ENCODE measurements around the gene MYLK4.

MYLK4 gene

DNA sequence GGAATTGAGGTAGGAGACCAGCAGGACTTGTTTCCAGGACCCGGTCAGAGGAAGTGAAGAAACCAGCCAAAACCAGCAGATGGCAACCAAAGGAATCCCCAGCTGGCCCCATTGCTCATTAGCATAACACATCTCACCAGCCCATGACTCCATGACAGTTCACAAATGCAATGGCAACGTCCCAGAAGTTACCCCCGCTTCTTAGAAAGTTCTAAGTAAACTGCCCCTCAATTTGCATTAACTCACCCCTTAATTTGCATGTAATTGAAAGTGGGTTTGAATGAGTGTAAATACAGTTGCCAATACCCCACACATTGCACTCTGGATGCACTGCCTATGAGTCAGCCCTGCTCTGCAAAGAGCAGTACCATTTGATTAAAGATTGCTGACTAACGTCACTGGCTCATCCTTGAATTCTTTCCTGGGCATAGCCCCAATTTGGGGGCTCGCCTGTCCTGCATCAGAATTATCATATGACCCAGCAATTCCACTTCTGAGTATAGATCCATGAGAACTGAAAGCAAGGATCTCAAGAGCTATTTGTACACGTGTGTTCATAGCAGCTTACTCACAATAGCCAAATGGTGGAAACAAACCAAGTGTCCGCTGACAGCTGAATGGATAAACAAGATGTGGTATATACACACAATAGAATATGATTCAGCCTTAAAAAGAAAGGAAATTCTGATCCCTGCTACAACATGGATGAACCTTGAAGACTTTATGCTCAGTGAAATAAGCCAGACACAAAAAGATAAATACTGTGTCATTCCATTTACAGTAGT, 36.4 kb downstream of the MYLK4 start:
- Histone ChIP-seq H3K9ac (no peak overlapping the region), H3K36me3 (ENCODE audit: insufficient read depth) (no peaks in the 10 kb centered on the region), H4K20me1 (ENCODE audit: insufficient read depth) (no peaks in the 10 kb centered on the region), H3K27me3 (ENCODE audit: insufficient read depth, low read depth) (no peaks in the 10 kb centered on the region), H3K4me3 (IDR thresholded peaks at IDR 0.05; ENCODE audit: insufficient read depth, low read depth, low read length) (no peak overlapping the region), H3K79me2 (ENCODE audit: insufficient read depth, low read depth) (no peaks in the 10 kb centered on the region), H3K4me2 (no peak overlapping the region), H2AFZ (ENCODE audit: low read depth) (no peak overlapping the region), H3K4me1 (ENCODE audit: low read depth, poor library complexity, severe bottlenecking) (no peaks in the 10 kb centered on the region), H3K27ac (no peak overlapping the region)
- TF ChIP-seq, protein P1, sequence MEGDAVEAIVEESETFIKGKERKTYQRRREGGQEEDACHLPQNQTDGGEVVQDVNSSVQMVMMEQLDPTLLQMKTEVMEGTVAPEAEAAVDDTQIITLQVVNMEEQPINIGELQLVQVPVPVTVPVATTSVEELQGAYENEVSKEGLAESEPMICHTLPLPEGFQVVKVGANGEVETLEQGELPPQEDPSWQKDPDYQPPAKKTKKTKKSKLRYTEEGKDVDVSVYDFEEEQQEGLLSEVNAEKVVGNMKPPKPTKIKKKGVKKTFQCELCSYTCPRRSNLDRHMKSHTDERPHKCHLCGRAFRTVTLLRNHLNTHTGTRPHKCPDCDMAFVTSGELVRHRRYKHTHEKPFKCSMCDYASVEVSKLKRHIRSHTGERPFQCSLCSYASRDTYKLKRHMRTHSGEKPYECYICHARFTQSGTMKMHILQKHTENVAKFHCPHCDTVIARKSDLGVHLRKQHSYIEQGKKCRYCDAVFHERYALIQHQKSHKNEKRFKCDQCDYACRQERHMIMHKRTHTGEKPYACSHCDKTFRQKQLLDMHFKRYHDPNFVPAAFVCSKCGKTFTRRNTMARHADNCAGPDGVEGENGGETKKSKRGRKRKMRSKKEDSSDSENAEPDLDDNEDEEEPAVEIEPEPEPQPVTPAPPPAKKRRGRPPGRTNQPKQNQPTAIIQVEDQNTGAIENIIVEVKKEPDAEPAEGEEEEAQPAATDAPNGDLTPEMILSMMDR (conservative IDR thresholded peaks at IDR 0.05; ENCODE audit: low read depth, low read length), result no peak

DNA sequence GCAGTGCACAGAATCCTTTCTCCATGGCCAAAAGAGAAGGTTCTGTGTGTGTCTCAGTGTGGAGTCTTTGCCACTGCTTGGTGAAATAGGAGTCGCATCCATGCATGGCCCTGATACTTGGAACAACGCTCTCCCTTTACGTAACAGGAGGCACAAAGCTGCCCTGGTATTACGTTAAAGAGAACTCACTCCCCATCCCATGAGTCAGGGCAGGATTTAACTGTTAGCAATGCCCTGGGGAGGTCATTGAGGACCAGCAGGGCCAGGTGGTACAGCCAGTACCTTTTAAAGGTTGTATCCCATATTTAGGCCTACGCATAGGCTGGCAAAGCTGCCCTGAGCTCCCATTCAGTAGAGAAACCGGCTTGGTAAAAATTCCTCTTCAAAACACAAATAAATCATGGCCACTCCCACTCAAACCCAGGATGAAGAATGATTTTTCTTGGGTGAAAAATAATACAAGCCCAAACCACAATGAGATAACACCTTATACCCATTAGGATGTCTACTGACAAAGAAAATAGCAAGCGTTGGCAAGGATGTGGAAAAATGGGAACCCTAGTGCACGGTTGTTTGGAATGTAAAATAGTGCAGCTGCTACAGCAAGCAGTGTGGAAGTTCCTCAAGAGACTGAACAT, 37.1 kb downstream of the MYLK4 start:
- no peaks in the 10 kb centered on the region for H3K36me3 ChIP-seq (ENCODE audit: insufficient read depth)
- no peak overlapping the region for H3K4me2 ChIP-seq

DNA sequence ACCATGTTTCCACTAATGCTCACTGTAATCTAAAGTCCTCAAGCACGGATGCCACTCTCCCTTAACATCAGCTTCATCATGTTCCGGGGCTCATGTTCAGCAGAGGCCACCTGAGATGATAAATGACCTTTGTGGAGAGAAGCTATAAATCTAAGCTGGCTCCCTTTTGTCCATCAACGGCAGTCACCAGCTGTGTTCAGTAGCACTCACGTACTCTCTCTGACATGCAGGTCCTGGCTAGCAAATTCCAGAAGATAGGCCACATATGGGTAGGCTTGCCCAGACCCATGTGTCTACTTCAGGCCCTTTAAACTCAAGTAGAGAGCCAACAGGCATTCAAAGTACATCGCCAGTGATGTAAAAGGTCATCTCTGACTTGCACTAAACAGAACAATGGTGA, 38.6 kb downstream of the MYLK4 start:
- no peaks in the 10 kb centered on the region for H3K27me3 ChIP-seq (ENCODE audit: insufficient read depth, low read depth)
- H4K20me1 ChIP-seq (ENCODE audit: insufficient read depth), result no peaks in the 10 kb centered on the region
- TF ChIP-seq, protein P1 (conservative IDR thresholded peaks at IDR 0.05; ENCODE audit: low read depth, low read length), result no peak
- no peak overlapping the region for H2AFZ ChIP-seq (ENCODE audit: low read depth)
- no peaks in the 10 kb centered on the region for H3K36me3 ChIP-seq (ENCODE audit: insufficient read depth)
- no peak overlapping the region for H3K4me2 ChIP-seq
- no peak overlapping the region for H3K4me3 ChIP-seq (IDR thresholded peaks at IDR 0.05; ENCODE audit: insufficient read depth, low read depth, low read length)
- H3K4me1 ChIP-seq (ENCODE audit: low read depth, poor library complexity, severe bottlenecking), result no peaks in the 10 kb centered on the region
- no peaks in the 10 kb centered on the region for H3K79me2 ChIP-seq (ENCODE audit: insufficient read depth, low read depth)
- no peak overlapping the region for H3K27ac ChIP-seq
- H3K9ac ChIP-seq, result no peak overlapping the region

More for the DNA sequence above, 37.1 kb downstream of the MYLK4 start:
- H3K27me3 ChIP-seq (ENCODE audit: insufficient read depth, low read depth), result no peaks in the 10 kb centered on the region
- H3K27ac ChIP-seq, result no peak overlapping the region
- no peak overlapping the region for H3K4me3 ChIP-seq (IDR thresholded peaks at IDR 0.05; ENCODE audit: insufficient read depth, low read depth, low read length)
- H3K9ac ChIP-seq, result no peak overlapping the region
- H3K79me2 ChIP-seq (ENCODE audit: insufficient read depth, low read depth), result no peaks in the 10 kb centered on the region
- no peak overlapping the region for H2AFZ ChIP-seq (ENCODE audit: low read depth)
- TF ChIP-seq, protein P1 (conservative IDR thresholded peaks at IDR 0.05; ENCODE audit: low read depth, low read length), result no peak
- no peaks in the 10 kb centered on the region for H4K20me1 ChIP-seq (ENCODE audit: insufficient read depth)
- H3K4me1 ChIP-seq (ENCODE audit: low read depth, poor library complexity, severe bottlenecking), result no peaks in the 10 kb centered on the region

DNA sequence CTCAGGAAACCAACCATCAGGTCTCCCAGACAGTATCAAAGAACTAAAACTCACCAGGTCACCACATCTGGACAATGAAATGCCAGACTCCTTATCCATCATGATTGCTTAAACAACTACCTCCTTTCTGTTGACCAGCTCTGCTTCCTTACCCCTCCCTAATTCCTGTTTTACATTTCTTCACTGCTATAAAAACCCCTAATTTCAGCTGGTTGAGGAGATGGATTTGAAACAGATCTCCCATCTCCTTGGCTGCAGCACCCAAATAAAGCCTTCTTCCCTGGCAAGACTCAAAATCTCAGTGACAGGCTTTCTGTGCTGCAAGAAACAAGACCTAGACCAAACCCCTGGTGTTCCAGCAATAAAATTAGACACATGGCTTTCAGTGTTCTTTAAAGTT, 40.3 kb downstream of the MYLK4 start:
- Histone ChIP-seq H3K4me2 (no peak overlapping the region), H4K20me1 (ENCODE audit: insufficient read depth) (no peaks in the 10 kb centered on the region), H3K27ac (no peak overlapping the region), H3K36me3 (ENCODE audit: insufficient read depth) (no peaks in the 10 kb centered on the region), H3K79me2 (ENCODE audit: insufficient read depth, low read depth) (no peaks in the 10 kb centered on the region), H3K27me3 (ENCODE audit: insufficient read depth, low read depth) (no peaks in the 10 kb centered on the region), H3K4me1 (ENCODE audit: low read depth, poor library complexity, severe bottlenecking) (no peaks in the 10 kb centered on the region), H3K9ac (no peak overlapping the region), H3K4me3 (IDR thresholded peaks at IDR 0.05; ENCODE audit: insufficient read depth, low read depth, low read length) (no peak overlapping the region), H2AFZ (ENCODE audit: low read depth) (no peak overlapping the region)
- TF ChIP-seq, protein P1 (conservative IDR thresholded peaks at IDR 0.05; ENCODE audit: low read depth, low read length), result no peak

All from KMS-11 (cell line).